NCI-H146 treated with DMSO at 0.1 percent for 48 hours (cell line): ENCODE results near the gene EEF1AKMT3.
A peak's percentile ranks its signal among the peaks of the same experiment; 100 is the strongest.

ENCODE experiments used
- DNase-seq: peaks from one replicate; lab custom pipeline; 2025; ENCODE audit not compliant: unreplicated experiment; lab: John Stamatoyannopoulos, UW

The EEF1AKMT3 gene

GRCh38 chr12:57750561-57751431 lies 21.6 kb upstream of the EEF1AKMT3 start:
- DNase-seq, result no peak

- no peak for DNase-seq
Measured at GRCh38 chr12:57751432-57751787, 21.0 kb upstream of the EEF1AKMT3 start.

GRCh38 chr12:57751788-57752667 lies 20.4 kb upstream of the EEF1AKMT3 start, which contains the start of gene CDK4:
Gene CDK4 (minus strand): TSS chr12:57752310. CDS start chr12:57751717, 593 bp downstream.
- DNase-seq, result peak; percentile 99

- no peak for DNase-seq
Measured at GRCh38 chr12:57752668-57753000, 19.8 kb upstream of the EEF1AKMT3 start.

GRCh38 chr12:57753756-57754337 lies 18.6 kb upstream of the EEF1AKMT3 start:
- DNase-seq, result no peak

GRCh38 chr12:57754411-57755193 lies 17.8 kb upstream of the EEF1AKMT3 start, which contains the start of gene MARCHF9:
Gene MARCHF9 (plus strand): TSS chr12:57755103. CDS start chr12:57755529, 426 bp downstream.
- peak; percentile 88 for DNase-seq

GRCh38 chr12:57755194-57755453 lies 17.3 kb upstream of the EEF1AKMT3 start:
- no peak for DNase-seq

GRCh38 chr12:57755454-57756372 lies 16.7 kb upstream of the EEF1AKMT3 start:
- peak; percentile 15 for DNase-seq

- no peak for DNase-seq
Measured at GRCh38 chr12:57756406-57757341, 15.7 kb upstream of the EEF1AKMT3 start.

GRCh38 chr12:57757771-57758170 lies 14.6 kb upstream of the EEF1AKMT3 start:
- no peak for DNase-seq

GRCh38 chr12:57758552-57759359 lies 13.7 kb upstream of the EEF1AKMT3 start:
- DNase-seq, result no peak

GRCh38 chr12:57759360-57759980 lies 12.9 kb upstream of the EEF1AKMT3 start:
- DNase-seq, result no peak

- DNase-seq, result no peak
Measured at GRCh38 chr12:57760347-57760982, 11.9 kb upstream of the EEF1AKMT3 start.

GRCh38 chr12:57761391-57761998 lies 10.9 kb upstream of the EEF1AKMT3 start:
- DNase-seq, result no peak

- DNase-seq, result no peak
Measured at GRCh38 chr12:57762463-57762862, 10.0 kb upstream of the EEF1AKMT3 start.

GRCh38 chr12:57763881-57764661 lies 8.3 kb upstream of the EEF1AKMT3 start:
- DNase-seq, result no peak
